HG03520 (cell line): ENCODE data around the gene LYPD6B.
A peak's percentile ranks its signal among the peaks of the same experiment; 100 is the strongest.

Source experiments
- ATAC-seq: cut with Tn5 transposase; IDR thresholded peaks from one replicate; pipeline ENCODE4 v1.9.1; 2021; ENCODE audit warnings: mild to moderate bottlenecking, moderate library complexity; ENCODE audit not compliant: unreplicated experiment

LYPD6B gene

DNA sequence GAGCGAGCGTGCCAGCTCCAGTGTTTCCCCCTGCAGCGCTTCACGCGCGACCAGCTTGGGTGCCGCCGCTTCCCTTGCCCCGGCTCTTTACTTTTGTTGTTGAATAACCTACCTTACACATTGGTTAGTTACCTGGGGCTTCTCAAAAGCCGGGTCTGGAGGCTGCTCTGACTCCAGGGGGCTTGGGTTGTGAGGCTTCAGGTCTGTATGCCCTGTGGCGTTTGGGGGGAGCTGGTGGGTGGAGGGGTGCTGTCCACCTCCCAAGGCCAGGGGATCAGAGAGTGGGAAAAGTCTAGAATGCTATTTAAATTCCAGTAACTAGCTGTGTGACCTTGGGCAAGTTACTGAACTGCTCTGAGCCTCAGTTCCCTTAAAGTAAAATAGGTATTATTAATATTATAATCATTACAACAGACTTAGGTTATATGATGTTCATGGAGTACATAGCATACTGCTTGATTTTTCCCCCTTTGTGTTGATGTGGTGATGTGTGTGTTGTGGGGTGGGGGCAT, 770 bp downstream of the LYPD6B start:
- no peak for ATAC-seq

GRCh38 chr2:149040451-149040850, 2.0 kb downstream of the LYPD6B start:
- ATAC-seq = no peak

GRCh38 chr2:149041482-149041881, 3.0 kb downstream of the LYPD6B start:
- ATAC-seq = no peak

DNA sequence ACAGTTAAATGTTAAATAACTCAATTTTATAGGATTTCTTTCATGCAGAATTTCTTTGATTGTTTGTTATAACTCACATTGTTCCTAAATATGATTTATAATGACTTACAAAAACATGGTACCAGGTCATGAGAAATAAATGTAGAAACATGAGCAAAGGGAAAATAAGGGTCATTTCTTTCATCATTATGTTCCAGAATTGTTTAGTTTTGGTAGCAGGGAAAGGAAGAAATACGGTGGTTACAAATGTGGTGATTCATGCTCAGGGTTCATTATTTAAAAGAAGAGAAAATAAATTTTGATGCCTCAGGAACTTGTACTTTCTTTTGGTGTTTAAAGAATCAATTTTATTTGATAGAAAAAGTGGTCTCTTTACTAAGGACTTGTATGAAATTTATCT, 4.4 kb downstream of the LYPD6B start:
- ATAC-seq = no peak

GRCh38 chr2:149044500-149044899, 6.0 kb downstream of the LYPD6B start:
- ATAC-seq = no peak

DNA sequence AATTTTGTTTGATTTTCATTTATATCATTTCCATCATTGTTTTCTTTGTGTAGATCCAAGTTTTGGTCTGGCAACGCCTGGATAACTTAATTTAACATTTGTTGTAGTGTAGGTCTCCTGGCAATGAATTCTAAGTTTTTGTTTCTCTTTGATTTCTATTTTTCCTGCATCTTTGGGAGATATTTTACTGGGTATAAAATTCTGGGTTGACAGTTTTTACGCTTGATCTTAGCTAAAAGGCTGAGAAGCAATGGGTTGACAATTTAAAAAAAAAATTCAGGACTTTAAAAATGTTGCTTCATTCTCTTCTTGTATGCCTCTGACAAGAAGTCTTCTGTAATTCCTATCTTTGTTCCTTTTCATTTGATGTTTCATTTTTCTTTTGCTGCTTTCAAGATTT, 8.6 kb downstream of the LYPD6B start:
- ATAC-seq = no peak

DNA sequence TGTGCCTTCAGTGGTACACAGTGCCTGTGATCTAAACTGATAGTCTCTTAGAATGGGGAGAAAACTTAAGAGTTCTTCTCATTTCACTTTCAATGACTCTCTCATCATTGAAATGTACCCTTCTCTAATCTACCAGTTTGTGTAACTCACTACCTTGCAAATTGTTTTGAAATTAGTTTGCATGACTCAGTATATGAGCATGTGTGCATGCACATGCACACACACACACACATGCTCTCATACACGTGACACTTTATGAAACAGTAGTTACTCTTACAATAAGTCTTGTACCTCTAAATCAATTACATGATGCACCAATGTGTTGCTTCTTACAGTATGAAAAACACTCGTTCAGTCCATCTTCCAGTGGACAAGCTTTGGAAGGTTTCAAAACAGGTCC, 10.6 kb downstream of the LYPD6B start:
- no peak for ATAC-seq

GRCh38 chr2:149050188-149050587, 11.7 kb downstream of the LYPD6B start:
- ATAC-seq = peak; percentile 95

DNA sequence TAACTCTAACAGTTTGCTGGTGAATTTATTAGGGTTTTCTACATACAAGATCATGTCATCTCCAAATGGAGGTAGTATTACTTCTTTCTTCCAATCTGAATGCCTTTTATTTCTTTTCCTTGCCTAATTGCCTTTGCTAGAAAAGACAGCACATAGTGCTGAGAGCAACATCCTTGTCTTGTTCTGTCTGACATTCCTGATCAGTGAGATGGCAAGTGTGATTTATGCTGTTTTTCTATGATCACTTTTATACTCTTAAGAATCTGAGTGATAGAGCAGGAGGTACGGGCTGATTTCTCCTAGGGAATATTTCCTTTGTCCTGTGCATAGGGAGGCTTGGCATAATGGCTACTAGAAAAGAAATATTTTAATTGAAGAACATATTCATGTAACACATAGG, 17.3 kb downstream of the LYPD6B start:
- ATAC-seq = no peak

DNA sequence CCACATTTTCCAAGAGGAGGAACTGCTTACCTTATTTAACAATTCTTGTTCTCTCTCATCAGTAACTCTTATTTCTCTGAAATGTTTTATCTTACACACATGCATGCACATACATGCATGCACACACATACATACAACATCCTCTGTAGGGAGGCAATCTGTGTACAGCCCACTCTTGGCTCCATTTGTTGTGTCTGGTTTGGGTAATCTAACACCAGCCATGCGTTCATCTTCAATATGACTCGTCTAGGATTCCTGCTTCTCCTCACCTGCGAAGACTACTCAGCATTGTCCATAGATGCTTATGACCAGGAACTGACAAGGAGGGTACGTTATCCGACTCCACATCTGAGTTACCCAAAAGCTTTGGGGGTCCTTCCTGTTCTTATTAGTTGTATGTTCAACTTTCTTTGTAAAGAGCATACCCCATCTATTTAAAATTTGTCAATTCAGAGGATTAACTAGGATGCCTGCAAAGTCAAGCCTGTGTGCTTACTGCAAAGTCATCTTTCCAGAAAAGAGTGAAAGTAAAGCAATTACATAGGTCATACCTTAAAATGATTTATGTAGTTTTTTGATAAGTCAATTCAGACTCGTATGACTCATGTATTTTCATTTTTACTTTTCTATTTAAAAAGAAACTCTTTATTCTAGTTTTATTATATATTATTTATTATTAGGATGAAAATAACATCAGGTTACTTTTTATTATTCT, 18.2 kb downstream of the LYPD6B start:
- ATAC-seq = no peak

GRCh38 chr2:149057401-149057800, 18.9 kb downstream of the LYPD6B start:
- ATAC-seq = no peak

DNA sequence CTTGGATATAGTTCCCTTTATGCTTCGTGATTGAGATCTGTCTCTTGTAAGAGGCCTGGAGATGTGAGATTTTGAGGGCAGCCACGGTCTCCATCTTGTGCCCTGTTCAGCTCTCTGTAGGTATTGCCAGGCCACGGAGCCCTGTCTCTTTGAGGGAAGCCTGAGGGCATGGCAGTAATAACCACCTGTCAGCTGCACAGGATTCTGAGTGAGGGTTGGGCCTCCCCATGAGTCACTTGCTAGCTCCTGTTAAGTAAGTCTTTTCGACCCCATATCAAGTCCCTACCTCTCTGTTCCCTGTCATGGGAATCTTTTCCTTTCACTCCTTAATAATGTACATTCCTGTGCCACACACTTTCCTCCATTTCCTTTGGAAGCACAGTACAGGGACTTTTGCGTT, 20.4 kb downstream of the LYPD6B start:
- no peak for ATAC-seq

DNA sequence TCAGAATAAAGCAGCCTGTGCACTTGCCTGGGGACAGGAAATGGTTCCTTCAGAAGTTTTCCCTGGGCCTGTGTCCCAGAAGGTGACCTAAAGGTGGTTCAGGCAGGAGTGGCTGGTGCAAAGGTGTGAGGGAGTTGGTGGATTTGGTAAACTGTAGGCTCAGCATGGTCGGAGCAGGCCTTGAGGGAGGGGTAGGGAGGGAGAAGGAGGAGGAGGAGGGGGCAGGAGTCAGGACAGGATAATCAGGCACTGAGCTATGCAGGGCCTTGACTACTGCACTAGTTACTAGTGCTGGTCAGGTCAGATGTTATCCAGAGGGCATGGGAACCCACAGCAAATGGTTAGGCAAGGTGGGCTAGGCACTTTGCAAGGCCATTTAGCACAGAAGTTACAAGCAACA, 21.3 kb downstream of the LYPD6B start:
- no peak for ATAC-seq

GRCh38 chr2:149061133-149061745, 22.7 kb downstream of the LYPD6B start:
- no peak for ATAC-seq

GRCh38 chr2:149062531-149062930, 24.0 kb downstream of the LYPD6B start:
- no peak for ATAC-seq

DNA sequence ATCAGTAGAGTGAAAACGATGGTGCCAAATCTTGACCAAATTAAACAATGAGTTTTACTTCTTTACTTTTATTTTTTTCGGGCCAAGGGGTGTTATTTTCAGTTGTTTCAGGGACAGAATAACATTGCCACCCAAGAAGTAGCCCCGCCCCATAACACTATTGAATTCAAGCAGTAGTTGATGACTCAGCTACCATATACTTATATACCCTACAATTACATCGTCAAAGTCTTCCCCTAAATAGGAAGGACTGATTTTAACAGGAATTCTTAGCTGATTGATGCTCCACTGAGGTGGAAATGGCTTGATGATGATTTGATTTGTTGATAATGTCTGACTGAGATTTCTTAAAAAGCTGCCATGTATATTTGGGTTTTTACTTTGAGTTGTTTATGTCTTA, 24.7 kb downstream of the LYPD6B start:
- no peak for ATAC-seq

DNA sequence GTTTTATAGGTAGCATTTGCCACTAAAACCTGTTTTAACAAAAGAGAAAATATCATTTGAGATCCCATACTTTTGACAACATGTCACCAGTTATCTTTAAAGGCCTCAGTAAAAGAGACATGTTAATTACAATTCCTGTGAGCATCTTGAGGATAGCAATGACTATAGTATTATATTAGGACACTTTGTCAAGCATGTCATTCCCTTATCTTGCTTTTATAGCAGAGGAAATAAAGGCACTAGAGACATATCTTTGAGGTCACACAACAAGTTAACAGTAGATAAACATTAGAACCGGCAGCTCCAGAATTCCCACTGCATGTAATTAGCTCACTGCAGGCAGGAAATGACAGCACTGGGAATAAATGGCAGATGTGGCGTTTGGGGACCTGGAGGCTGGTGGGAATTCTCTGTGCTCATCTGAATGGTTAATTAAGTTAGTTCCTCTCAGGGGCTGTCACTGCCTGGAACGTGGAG, 25.9 kb downstream of the LYPD6B start:
- ATAC-seq = no peak

DNA sequence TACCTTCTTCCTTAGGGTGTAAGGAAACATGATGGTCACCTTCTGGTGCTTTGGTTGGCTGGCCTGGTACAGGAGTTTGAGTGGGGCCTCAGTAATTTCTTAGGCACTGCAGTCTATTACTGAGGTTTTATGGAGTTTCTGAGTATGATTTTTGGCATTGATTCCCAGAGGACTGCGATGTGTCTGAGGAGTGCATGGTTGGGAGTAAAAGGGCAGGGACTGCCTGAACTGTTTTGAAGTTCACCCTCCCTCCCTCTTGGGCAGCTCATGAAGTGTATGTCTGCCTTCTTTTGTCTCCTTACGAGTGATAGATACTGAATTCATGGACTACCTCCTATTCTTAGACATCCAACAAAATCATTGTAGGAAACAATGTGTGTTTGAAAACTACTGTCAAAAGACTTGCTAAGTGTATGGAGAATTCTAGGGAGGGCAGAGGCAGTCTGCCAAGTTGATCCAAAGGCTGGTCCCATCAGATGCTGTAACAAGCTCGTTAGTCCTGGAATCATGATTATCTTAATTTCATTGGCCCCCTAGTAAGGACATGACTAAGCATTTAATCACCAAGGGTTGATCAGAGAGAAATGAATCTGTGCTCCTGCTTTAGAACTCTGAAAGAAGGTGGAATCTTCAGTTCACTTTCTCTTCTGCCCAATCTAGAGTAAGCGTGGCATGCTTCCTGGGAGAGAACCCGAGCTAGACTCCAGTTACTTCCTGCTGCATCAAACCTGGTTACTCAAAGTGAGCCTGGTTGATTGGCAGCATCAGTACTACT, 26.5 kb downstream of the LYPD6B start:
- no peak for ATAC-seq

- no peak for ATAC-seq
These were observed 29.9 kb downstream of the LYPD6B start for GRCh38 chr2:149068225-149068995.

GRCh38 chr2:149068996-149069888, 30.7 kb downstream of the LYPD6B start:
- no peak for ATAC-seq
